HG03135 (cell line): ENCODE measurements around the gene ISL1.

Experiments
- ATAC-seq: cut with Tn5 transposase; IDR thresholded peaks from one replicate; pipeline ENCODE4 v1.9.1; 2021; ENCODE audit warnings: mild to moderate bottlenecking, moderate library complexity; ENCODE audit not compliant: unreplicated experiment

ISL1 gene

DNA sequence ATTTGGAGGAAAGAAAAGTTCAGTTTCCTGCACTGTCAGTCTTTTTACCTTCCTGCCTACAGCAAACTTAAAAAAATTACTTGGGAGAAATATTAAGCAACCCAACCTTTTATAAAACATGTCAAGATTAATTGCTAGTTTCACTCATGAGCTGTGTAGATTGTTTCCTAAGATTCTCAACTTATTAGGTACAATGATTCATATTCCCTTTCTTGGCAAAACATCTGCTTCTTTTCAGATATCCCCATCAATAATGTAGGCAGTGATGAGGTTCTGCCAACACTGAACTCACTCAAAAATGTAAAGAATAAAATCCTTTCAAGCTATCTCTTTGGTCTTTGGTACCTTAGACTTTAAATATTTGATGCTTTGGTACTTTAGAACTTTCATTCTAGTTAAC, 56.0 kb downstream of the ISL1 start:
- no peak for ATAC-seq
